Stimulated activated CD8-positive, alpha-beta memory T cell treated with anti-CD3 and anti-CD28 coated beads, Interleukin-4, amount 100 ng/mL, for 4 hours (primary cell): ENCODE data around the gene PIK3R6.

ENCODE experiments used
- DNase-seq, 2 donors: peaks; one replicate each; pipeline ENCODE4 v3.0.0-alpha.2; 2020; ENCODE audit warnings: low read depth in 2 of 2, low spot score in 1 of 2

PIK3R6 gene

GRCh38 chr17:8754890-8755289, 112.6 kb downstream of the PIK3R6 start:
- no peak for DNase-seq

- no peak for DNase-seq
These were observed 113.5 kb downstream of the PIK3R6 start for GRCh38 chr17:8753976-8754440.

- DNase-seq: no peak
These were observed 114.1 kb downstream of the PIK3R6 start for GRCh38 chr17:8753136-8753975.
